Motor neuron (in vitro differentiated cells): ENCODE data around the gene PEX16. TPM values are rescaled to one million over a fixed set of nuclear protein-coding genes. Genes with fewer than 3 reads are reported as not detected.

Source experiments
- ATAC-seq, 8 experiments: fragments of 200-7000 bp; cut with Tn5 transposase; replicated peaks in 6 of 8; 2 replicates each; pipeline ENCODE4 v1.8.0; 2021; ENCODE audit warnings: mild to moderate bottlenecking in 8 of 8, moderate library complexity in 8 of 8
- H3K27ac ChIP-seq, 2 donors: fragments of 250-450 bp; sonication (Bioruptor Pico); 2 replicates each; pipeline ENCODE4 v1.9.0; 2021; ENCODE audit warnings: antibody characterized with exemption in 2 of 2, mild to moderate bottlenecking in 2 of 2, moderate library complexity in 1 of 2
- H3K4me1 ChIP-seq, 2 donors: fragments of 250-450 bp; sonication (Bioruptor Pico); replicated peaks in 1 of 2; 2 replicates each; pipeline ENCODE4 v1.6.1; 2021; ENCODE audit warnings: antibody characterized with exemption in 2 of 2, mild to moderate bottlenecking in 2 of 2, moderate library complexity in 1 of 2
- H3K4me3 ChIP-seq, 5 donors: fragments of 250-450 bp; sonication (Bioruptor Pico); 2 replicates each; pipeline ENCODE4 v1.9.0; 2021; ENCODE audit warnings: antibody characterized with exemption in 5 of 5, mild to moderate bottlenecking in 5 of 5, moderate library complexity in 4 of 5
- WGBS, 10 experiments: fragments of 450-650 bp; shearing (Covaris generic); methylation state at CpG; one replicate each; pipeline ENCODE4 v1.0.0; 2022; 5-methylcytosine and 5-hydroxymethylcytosine counted together
- in situ Hi-C, 9 experiments: fragments of 400-800 bp; cut with MboI; loops; one replicate each; pipeline ENCODE4 v1.15.0; 2021; ENCODE audit warnings: low sequenced_read_pairs in 9 of 9, low pct_unique_long_range_greater_than_20kb in 2 of 9; ENCODE audit not compliant: unreplicated experiment in 9 of 9
- total RNA-seq, 8 experiments: library from RNA; unstranded; fragments of 300-600 nt; gene quantifications; 2 replicates each; pipeline versions ENCODE4 v1.2.3 to v1.2.4, GENCODE V29; 2022

PEX16 gene
- total RNA-seq, 8 experiments from 2014 or later, result 22.7 to 51.5 (median 28.6) TPM

DNA sequence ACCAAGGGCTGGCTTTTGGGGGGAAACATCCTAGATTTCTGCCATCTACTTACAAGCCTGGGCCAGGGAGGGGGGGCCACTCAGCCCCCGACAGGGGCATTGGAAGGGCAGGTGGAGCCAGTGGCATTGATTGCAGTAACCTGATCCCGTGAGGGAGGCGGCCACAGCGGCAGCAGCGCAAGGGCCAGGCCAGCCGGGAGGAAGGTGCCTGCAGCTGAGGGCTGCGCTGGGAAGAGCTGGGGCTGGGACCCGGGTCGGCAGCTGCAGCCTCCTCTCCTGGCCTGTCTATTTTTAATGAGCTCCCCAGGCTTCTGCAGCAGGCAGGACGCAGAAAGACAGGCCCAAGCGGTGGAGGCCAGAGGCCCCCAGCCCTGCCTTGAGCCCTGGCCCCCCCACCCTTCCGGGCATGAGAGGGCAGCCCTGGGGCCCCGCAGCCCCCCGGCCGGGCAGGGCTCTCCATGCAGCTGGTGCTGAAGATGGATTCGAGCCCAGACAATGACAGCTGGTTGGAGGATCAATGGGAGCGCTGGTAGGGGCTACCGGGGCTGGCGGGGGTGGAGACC, 21.2 kb downstream of the PEX16 start:
- Histone ChIP-seq H3K4me1 (peaks cover 34 to 37% of the 10 kb centered on the region in 2 donors), H3K27ac (peak overlapping the region; percentile 72 to 81), H3K4me3 (peak overlapping the region; percentile 29 to 41 (median 34))
- in situ Hi-C loops, result loop anchor here in 1 of 9 experiments (25.0 kb wide), 1 partner anchor 416 kb away; no protein-coding TSS in a partner anchor
- WGBS, 10 experiments, result no CpG with 5 or more reads among the region's 19 CpGs
- ATAC-seq, result peak in 7 of 8 experiments; percentile 2 to 31 (median 17)

DNA sequence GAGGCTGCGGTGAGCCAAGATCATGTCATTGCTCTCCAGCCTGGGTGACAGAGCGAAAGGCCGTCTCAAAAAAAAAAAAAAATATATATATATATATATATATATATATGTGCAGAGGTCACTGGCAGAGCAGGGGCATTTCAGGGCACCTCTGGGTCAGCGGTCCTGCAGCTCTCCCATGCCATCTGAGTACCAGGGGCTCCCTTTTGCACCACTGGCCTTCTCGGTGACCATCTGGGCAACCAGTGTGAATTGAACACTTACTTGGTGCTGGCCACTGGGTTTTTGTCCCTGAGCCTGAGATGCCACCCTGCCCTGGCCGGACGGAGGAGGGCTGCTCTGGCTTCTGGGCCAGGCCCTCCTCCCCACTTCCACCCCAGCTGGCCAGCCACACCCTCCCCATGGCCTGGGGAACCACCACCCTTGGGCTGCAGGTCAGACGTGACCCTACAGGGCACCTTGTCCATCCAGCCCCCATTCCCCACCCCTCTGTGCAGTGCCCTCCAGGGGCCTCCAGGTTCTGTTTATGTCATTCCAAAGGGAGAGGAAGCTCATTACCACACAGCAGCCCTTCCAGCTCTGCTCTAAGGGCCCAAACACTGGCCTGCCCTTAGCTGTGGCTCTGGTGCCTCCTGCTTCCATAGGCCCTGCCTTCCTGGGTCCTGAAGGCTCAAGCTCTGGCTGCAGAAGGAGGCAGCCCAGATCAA, 22.0 kb downstream of the PEX16 start:
- in situ Hi-C loops, result loop anchor here in 1 of 9 experiments (25.0 kb wide), 1 partner anchor 417 kb away; no protein-coding TSS in a partner anchor
- 83 to 100% (median 90%) methylated on average over 1 to 3 of the region's 8 CpGs; no CpG with 5 or more reads in 5 of the 10 experiments for WGBS, 10 experiments

DNA sequence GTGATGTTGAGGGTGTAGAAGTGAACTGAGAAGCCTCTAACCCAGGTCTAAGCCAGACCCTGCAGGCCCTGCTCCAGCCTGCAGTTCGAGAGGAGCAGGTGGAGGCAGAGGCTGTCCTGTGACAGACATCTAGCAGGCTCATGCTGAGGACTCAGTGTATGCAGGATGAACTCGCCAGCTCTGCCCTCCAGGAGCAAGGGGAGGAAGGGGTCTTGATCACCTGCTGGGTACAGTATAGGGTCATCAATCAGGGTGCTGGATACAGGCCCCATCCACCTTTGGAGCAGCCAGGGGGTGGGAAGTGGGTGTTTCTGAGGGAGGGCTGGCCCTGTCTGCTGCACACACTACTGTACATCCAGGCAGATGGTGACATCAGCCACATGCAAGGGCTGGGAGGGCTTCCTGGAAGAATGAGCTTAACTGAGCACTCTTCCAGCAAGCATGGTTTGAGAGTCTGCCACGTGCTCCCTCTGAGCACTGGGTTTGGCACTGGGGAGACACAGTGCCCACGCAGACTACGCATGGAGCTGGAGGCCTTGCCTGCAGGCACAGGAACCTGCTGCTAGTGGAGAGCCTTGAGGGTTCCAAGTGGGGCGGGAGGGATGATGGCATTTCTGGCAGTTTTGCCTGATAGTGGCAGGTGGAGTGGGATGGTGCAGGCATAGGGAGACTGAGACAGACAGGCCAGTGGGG, 23.0 kb downstream of the PEX16 start:
- Histone ChIP-seq H3K27ac (peak overlapping the region in 1 of 2 donors; percentile 2), H3K4me1 (peaks cover 27 to 32% of the 10 kb centered on the region in 2 donors), H3K4me3 (no peak overlapping the region)
- 60 to 100% (median 100%) methylated on average over 1 to 2 of the region's 6 CpGs; no CpG with 5 or more reads in 7 of the 10 experiments for WGBS, 10 experiments
- ATAC-seq, result peak in 4 of 8 experiments; percentile 0 to 23 (median 9)
- in situ Hi-C loops, result loop anchor here in 1 of 9 experiments (25.0 kb wide), 1 partner anchor 418 kb away; no protein-coding TSS in a partner anchor

More for the DNA sequence above, 22.0 kb downstream of the PEX16 start:
- ATAC-seq, result no peak
- peaks cover 27 to 32% of the 10 kb centered on the region in 2 donors for H3K4me1 ChIP-seq
- peak overlapping the region in 4 of 5 donors; percentile 29 to 41 (median 34) for H3K4me3 ChIP-seq
- peak overlapping the region; percentile 72 to 81 for H3K27ac ChIP-seq

DNA sequence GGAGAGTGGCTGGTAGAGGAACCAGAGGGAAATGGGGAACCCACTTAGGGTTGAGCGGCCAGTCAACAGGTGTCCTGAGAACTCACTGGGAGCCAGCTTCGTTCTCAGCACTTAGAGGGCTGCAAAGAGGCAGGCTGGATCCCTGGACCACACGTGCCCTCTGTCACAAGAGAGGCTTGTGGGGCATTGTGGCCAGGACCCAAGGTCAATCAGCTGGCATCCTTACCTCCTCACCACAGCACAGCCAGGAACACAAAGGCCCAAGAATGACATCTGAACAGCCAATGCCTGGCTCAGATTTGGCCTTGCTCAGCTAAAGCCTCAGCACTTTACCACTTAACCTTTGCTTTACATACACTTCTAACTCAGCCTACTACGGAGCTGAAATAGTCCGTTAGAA, 24.8 kb downstream of the PEX16 start:
- WGBS, 10 experiments, result 0 to 80% (median 55%) methylated on average over 1 to 2 of the region's 5 CpGs; no CpG with 5 or more reads in 5 of the 10 experiments
- in situ Hi-C loops, result loop anchor here in 1 of 9 experiments (25.0 kb wide), 1 partner anchor 419 kb away; no protein-coding TSS in a partner anchor
- ATAC-seq, result no peak
- Histone ChIP-seq H3K4me3 (no peak overlapping the region), H3K27ac (no peak overlapping the region), H3K4me1 (peaks cover 17 to 21% of the 10 kb centered on the region in 2 donors)

GRCh38 chr11:45890886-45891550, 26.7 kb downstream of the PEX16 start:
- H3K27ac ChIP-seq, result no peak overlapping the region
- 69 to 100% (median 83%) methylated on average over 1 to 4 of the region's 9 CpGs; no CpG with 5 or more reads in 5 of the 10 experiments for WGBS, 10 experiments
- peak in 1 of 8 experiments; percentile 49 for ATAC-seq

DNA sequence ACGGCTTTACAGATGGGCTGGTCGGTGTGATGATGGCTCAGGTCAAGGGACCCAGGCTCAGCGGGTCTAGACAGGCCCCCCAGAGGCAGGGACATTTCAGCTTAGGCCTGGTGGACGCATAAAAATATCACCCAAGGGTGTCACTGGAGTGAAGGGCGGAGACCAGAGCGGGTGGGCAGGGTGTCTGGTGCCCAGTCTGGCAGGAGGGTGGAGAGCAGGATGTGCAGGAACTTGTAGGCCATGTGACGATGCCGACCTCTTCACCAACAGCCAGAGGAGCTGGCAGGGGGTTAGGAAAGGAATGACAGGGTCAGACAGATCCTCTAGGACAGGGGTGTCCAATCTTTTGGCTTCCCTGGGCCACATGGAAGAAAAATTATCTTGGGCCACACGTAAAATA, 27.7 kb downstream of the PEX16 start:
- in situ Hi-C loops, result loop anchor here in 1 of 9 experiments (25.0 kb wide), 1 partner anchor 422 kb away; no protein-coding TSS in a partner anchor
- ATAC-seq, result no peak
- 40 to 100% (median 80%) methylated on average over 1 to 7 of the region's 9 CpGs; no CpG with 5 or more reads in 2 of the 10 experiments for WGBS, 10 experiments
- no peak overlapping the region for H3K27ac ChIP-seq
- H3K4me1 ChIP-seq, result peaks cover 8 to 9% of the 10 kb centered on the region in 2 donors
- no peak overlapping the region for H3K4me3 ChIP-seq

More at GRCh38 chr11:45890886-45891550, 26.7 kb downstream of the PEX16 start:
- Histone ChIP-seq H3K4me1 (peaks cover 12 to 17% of the 10 kb centered on the region in 2 donors), H3K4me3 (no peak overlapping the region)
- in situ Hi-C loops, result loop anchor here in 1 of 9 experiments (25.0 kb wide), 1 partner anchor 421 kb away; no protein-coding TSS in a partner anchor

- WGBS, 10 experiments, result 28 to 93% (median 75%) methylated on average over 2 to 8 of the region's 8 CpGs; no CpG with 5 or more reads in 3 of the 10 experiments
- no peak overlapping the region for H3K4me3 ChIP-seq
- peaks cover 8 to 9% of the 10 kb centered on the region in 2 donors for H3K4me1 ChIP-seq
- no peak overlapping the region for H3K27ac ChIP-seq
- no peak for ATAC-seq
- in situ Hi-C loops, result loop anchor here in 1 of 9 experiments (25.0 kb wide), 1 partner anchor 423 kb away; no protein-coding TSS in a partner anchor
Measured at GRCh38 chr11:45889555-45889954, 28.1 kb downstream of the PEX16 start.

- 60 to 85% (median 80%) methylated on average over 1 to 5 of the region's 10 CpGs; no CpG with 5 or more reads in 4 of the 10 experiments for WGBS, 10 experiments
- ATAC-seq, result no peak
- Histone ChIP-seq H3K4me1 (peaks cover 0 to 8% of the 10 kb centered on the region in 2 donors), H3K27ac (no peak overlapping the region), H3K4me3 (no peak overlapping the region)
- in situ Hi-C loops, result loop anchor here in 1 of 9 experiments (25.0 kb wide), 1 partner anchor 425 kb away; no protein-coding TSS in a partner anchor
Measured at GRCh38 chr11:45887587-45887986, 30.1 kb downstream of the PEX16 start.

- peak overlapping the region; percentile 51 to 83 (median 62) for H3K4me3 ChIP-seq
- in situ Hi-C loops, result loop anchor here in 1 of 9 experiments (25.0 kb wide), 1 partner anchor 425 kb away; no protein-coding TSS in a partner anchor
- 30 to 100% (median 86%) methylated on average over 1 to 4 of the region's 4 CpGs; no CpG with 5 or more reads in 4 of the 10 experiments for WGBS, 10 experiments
- ATAC-seq, result peak in 1 of 8 experiments; percentile 1
- no peak overlapping the region for H3K27ac ChIP-seq
- H3K4me1 ChIP-seq, result peaks cover 0 to 8% of the 10 kb centered on the region in 2 donors
Measured at GRCh38 chr11:45886816-45887520, 30.7 kb downstream of the PEX16 start.

DNA sequence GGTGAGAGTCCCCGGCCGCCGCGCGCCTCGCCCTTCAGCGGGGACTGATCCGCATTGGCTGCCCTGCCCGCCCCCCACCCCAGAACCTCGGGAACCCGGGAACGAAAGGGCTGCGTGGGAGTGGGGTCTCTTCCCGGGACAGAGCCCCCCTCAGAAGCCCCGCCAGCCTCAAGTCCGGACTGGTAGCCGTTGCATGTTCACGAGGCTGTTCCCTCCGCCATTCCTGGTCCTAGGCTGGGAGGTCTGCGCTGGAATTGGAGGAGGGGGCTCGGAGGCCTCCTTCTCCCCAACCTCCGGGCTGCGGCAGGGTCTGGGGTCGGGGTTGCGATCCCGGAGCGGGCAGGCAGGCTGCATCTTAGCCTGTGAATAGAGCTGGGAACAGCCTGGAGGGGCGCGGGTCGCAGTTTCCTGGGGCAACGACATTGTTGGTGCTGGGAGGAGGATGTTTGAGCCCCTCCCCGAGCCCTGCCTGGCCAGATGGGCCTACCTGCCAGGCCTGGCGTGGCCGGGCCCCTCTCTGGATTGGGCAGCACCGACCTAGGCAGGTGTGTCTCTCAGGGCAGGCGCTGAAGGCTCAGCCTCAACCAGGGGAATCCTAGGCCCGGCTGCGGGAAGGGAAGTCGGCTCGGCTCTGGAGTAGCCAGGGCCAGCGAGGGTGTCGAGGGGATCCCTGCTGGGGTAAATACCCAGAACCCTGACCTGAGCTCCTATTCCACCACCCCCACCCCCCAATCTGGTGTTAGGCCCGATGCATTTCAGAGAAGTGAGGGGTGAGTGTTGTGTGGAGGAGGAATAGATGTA, 31.6 kb downstream of the PEX16 start:
- H3K4me3 ChIP-seq, result peak overlapping the region; percentile 51 to 83 (median 62)
- H3K4me1 ChIP-seq, result peaks cover 2 to 13% of the 10 kb centered on the region in 2 donors
- in situ Hi-C loops, result loop anchor here in 1 of 9 experiments (25.0 kb wide), 1 partner anchor 426 kb away; no protein-coding TSS in a partner anchor
- peak overlapping the region in 1 of 2 donors; percentile 69 for H3K27ac ChIP-seq
- peak in 5 of 8 experiments; percentile 24 to 46 (median 38) for ATAC-seq
- WGBS, 10 experiments, result 0 to 35% (median 25%) methylated on average over 1 to 8 of the region's 43 CpGs; no CpG with 5 or more reads in 6 of the 10 experiments
